MG63 (cell line): ENCODE data around the gene GJD3. TPM values are rescaled to one million over a fixed set of nuclear protein-coding genes. Genes with fewer than 3 reads are reported as not detected.
A peak's percentile ranks its signal among the peaks of the same experiment; 100 is the strongest.

Source experiments
- DNase-seq: peaks from one replicate; pipeline ENCODE4 v3.0.0-alpha.2; 2020
- H3K27me3 ChIP-seq: fragments of 250-450 bp; sonication (Bioruptor Pico); 2 replicates; pipeline ENCODE4 v1.5.1; 2020; ENCODE audit warnings: mild to moderate bottlenecking, moderate library complexity
- H3K36me3 ChIP-seq: fragments of 250-450 bp; sonication (Bioruptor Pico); 2 replicates; pipeline ENCODE4 v1.5.1; 2020; ENCODE audit warnings: mild to moderate bottlenecking, moderate library complexity
- H3K4me3 ChIP-seq: fragments of 250-450 bp; sonication (Bioruptor Pico); 2 replicates; pipeline ENCODE4 v1.5.1; 2020; ENCODE audit warnings: mild to moderate bottlenecking, moderate library complexity
- H3K9me3 ChIP-seq: fragments of 250-450 bp; sonication (Bioruptor Pico); 2 replicates; pipeline ENCODE4 v1.5.1; 2020; ENCODE audit warnings: mild to moderate bottlenecking, moderate library complexity
- total RNA-seq: library from RNA; depleted of rRNA; stranded (reverse); fragments of >200 nt; shearing (Covaris generic); gene quantifications from 2 replicates; pipeline ENCODE4 v1.2.3, GENCODE V29; 2014; ENCODE audit warnings: low replicate concordance

The GJD3 gene
- total RNA-seq, 1 experiment from 2014 or later: not detected

- peak; percentile 79 for DNase-seq
- no peaks in the 10 kb centered on the region for H3K9me3 ChIP-seq
- no peak overlapping the region; the same call in 1 of the 2 replicates for H3K4me3 ChIP-seq
These were observed 6.1 kb downstream of the GJD3 start for GRCh38 chr17:40358323-40359038.

GRCh38 chr17:40356990-40357881, 7.3 kb downstream of the GJD3 start:
- DNase-seq: no peak
- Histone ChIP-seq H3K4me3 (no peak overlapping the region), H3K36me3 (peaks cover 39% of the 10 kb centered on the region), H3K9me3 (no peaks in the 10 kb centered on the region), H3K27me3 (no peaks in the 10 kb centered on the region)

More at GRCh38 chr17:40358323-40359038, 6.1 kb downstream of the GJD3 start:
- peaks cover 26% of the 10 kb centered on the region for H3K36me3 ChIP-seq
- H3K27me3 ChIP-seq: no peaks in the 10 kb centered on the region

GRCh38 chr17:40355804-40356758, 8.5 kb downstream of the GJD3 start:
- no peak for DNase-seq
- Histone ChIP-seq H3K4me3 (no peak overlapping the region), H3K27me3 (no peaks in the 10 kb centered on the region), H3K9me3 (no peaks in the 10 kb centered on the region), H3K36me3 (peaks cover 45% of the 10 kb centered on the region)

- Histone ChIP-seq H3K27me3 (no peaks in the 10 kb centered on the region), H3K36me3 (peaks cover 45% of the 10 kb centered on the region), H3K9me3 (no peaks in the 10 kb centered on the region), H3K4me3 (no peak overlapping the region)
- DNase-seq: peak; percentile 50
These were observed 9.3 kb downstream of the GJD3 start for GRCh38 chr17:40355123-40355803.

- Histone ChIP-seq H3K36me3 (peaks cover 52% of the 10 kb centered on the region), H3K4me3 (no peak overlapping the region), H3K9me3 (no peaks in the 10 kb centered on the region), H3K27me3 (no peaks in the 10 kb centered on the region)
- DNase-seq: no peak
These were observed 10.1 kb downstream of the GJD3 start for GRCh38 chr17:40354221-40355122.

GRCh38 chr17:40352779-40353394, 11.7 kb downstream of the GJD3 start:
- Histone ChIP-seq H3K4me3 (no peak overlapping the region), H3K36me3 (peaks cover 66% of the 10 kb centered on the region), H3K9me3 (no peaks in the 10 kb centered on the region), H3K27me3 (no peaks in the 10 kb centered on the region)
- no peak for DNase-seq

- peaks cover 66% of the 10 kb centered on the region for H3K36me3 ChIP-seq
- no peak overlapping the region for H3K4me3 ChIP-seq
- H3K9me3 ChIP-seq: no peaks in the 10 kb centered on the region
- H3K27me3 ChIP-seq: no peaks in the 10 kb centered on the region
- DNase-seq: no peak
These were observed 12.2 kb downstream of the GJD3 start for GRCh38 chr17:40352237-40352778.

GRCh38 chr17:40351359-40352236, 12.9 kb downstream of the GJD3 start:
- H3K36me3 ChIP-seq: peaks cover 66% of the 10 kb centered on the region
- no peak overlapping the region for H3K4me3 ChIP-seq
- no peak for DNase-seq
- no peaks in the 10 kb centered on the region for H3K9me3 ChIP-seq
- no peaks in the 10 kb centered on the region for H3K27me3 ChIP-seq

GRCh38 chr17:40350689-40351358, 13.7 kb downstream of the GJD3 start:
- no peaks in the 10 kb centered on the region for H3K27me3 ChIP-seq
- no peaks in the 10 kb centered on the region for H3K9me3 ChIP-seq
- H3K4me3 ChIP-seq: no peak overlapping the region
- H3K36me3 ChIP-seq: peaks cover 63% of the 10 kb centered on the region
- no peak for DNase-seq

GRCh38 chr17:40349895-40350688, 14.4 kb downstream of the GJD3 start:
- no peak for DNase-seq
- Histone ChIP-seq H3K27me3 (no peaks in the 10 kb centered on the region), H3K9me3 (no peaks in the 10 kb centered on the region), H3K36me3 (peaks cover 56% of the 10 kb centered on the region), H3K4me3 (no peak overlapping the region)

GRCh38 chr17:40349477-40349894, 15.1 kb downstream of the GJD3 start:
- no peaks in the 10 kb centered on the region for H3K9me3 ChIP-seq
- H3K4me3 ChIP-seq: no peak overlapping the region
- no peaks in the 10 kb centered on the region for H3K27me3 ChIP-seq
- DNase-seq: no peak
- peaks cover 50% of the 10 kb centered on the region for H3K36me3 ChIP-seq

GRCh38 chr17:40348562-40349476, 15.7 kb downstream of the GJD3 start:
- no peaks in the 10 kb centered on the region for H3K27me3 ChIP-seq
- no peaks in the 10 kb centered on the region for H3K9me3 ChIP-seq
- no peak overlapping the region for H3K4me3 ChIP-seq
- DNase-seq: peak; percentile 78
- peaks cover 43% of the 10 kb centered on the region for H3K36me3 ChIP-seq
